SKM-1 treated with dmso at 0.1 percent for 144 hours (cell line): Measurements from ENCODE around the gene CLNK.

Source experiments
- DNase-seq: peaks from one replicate; lab custom pipeline; 2025; ENCODE audit not compliant: unreplicated experiment; lab: John Stamatoyannopoulos, UW

CLNK gene

GRCh38 chr4:10701702-10702460 lies 17.3 kb upstream of the CLNK start:
- no peak for DNase-seq

- no peak for DNase-seq
Observed at GRCh38 chr4:10701161-10701560, 16.6 kb upstream of the CLNK start.

GRCh38 chr4:10698172-10698571 lies 13.6 kb upstream of the CLNK start:
- DNase-seq: no peak

GRCh38 chr4:10697086-10697485 lies 12.5 kb upstream of the CLNK start:
- no peak for DNase-seq

- DNase-seq: no peak
Observed at GRCh38 chr4:10696253-10696652, 11.7 kb upstream of the CLNK start.

GRCh38 chr4:10694828-10695209 lies 10.3 kb upstream of the CLNK start:
- no peak for DNase-seq

GRCh38 chr4:10694151-10694827 lies 9.7 kb upstream of the CLNK start:
- no peak for DNase-seq

- DNase-seq: no peak
Observed at GRCh38 chr4:10691651-10692050, 7.1 kb upstream of the CLNK start.

- DNase-seq: peak; percentile 78
Observed at GRCh38 chr4:10690185-10690907, 5.8 kb upstream of the CLNK start.

- DNase-seq: no peak
Observed at GRCh38 chr4:10688846-10689245, 4.3 kb upstream of the CLNK start.

- no peak for DNase-seq
Observed at GRCh38 chr4:10688022-10688421, 3.5 kb upstream of the CLNK start.

GRCh38 chr4:10687526-10687925 lies 3.0 kb upstream of the CLNK start:
- DNase-seq: no peak

- DNase-seq: no peak
Observed at GRCh38 chr4:10682397-10682796, 2.2 kb downstream of the CLNK start.

GRCh38 chr4:10677796-10678497 lies 6.6 kb downstream of the CLNK start:
- DNase-seq: no peak

GRCh38 chr4:10673817-10674369 lies 10.7 kb downstream of the CLNK start:
- DNase-seq: no peak

- no peak for DNase-seq
Observed at GRCh38 chr4:10672379-10672778, 12.2 kb downstream of the CLNK start.

GRCh38 chr4:10671799-10672198 lies 12.8 kb downstream of the CLNK start:
- no peak for DNase-seq

GRCh38 chr4:10671366-10671765 lies 13.2 kb downstream of the CLNK start:
- no peak for DNase-seq

- no peak for DNase-seq
Observed at GRCh38 chr4:10670321-10670720, 14.2 kb downstream of the CLNK start.

- no peak for DNase-seq
Observed at GRCh38 chr4:10667701-10668326, 16.8 kb downstream of the CLNK start.

GRCh38 chr4:10666616-10667015 lies 18.0 kb downstream of the CLNK start:
- DNase-seq: no peak
